ENCODE results near the gene LMX1A.
A peak's percentile ranks its signal among the peaks of the same experiment; 100 is the strongest.

The LMX1A gene

DNA sequence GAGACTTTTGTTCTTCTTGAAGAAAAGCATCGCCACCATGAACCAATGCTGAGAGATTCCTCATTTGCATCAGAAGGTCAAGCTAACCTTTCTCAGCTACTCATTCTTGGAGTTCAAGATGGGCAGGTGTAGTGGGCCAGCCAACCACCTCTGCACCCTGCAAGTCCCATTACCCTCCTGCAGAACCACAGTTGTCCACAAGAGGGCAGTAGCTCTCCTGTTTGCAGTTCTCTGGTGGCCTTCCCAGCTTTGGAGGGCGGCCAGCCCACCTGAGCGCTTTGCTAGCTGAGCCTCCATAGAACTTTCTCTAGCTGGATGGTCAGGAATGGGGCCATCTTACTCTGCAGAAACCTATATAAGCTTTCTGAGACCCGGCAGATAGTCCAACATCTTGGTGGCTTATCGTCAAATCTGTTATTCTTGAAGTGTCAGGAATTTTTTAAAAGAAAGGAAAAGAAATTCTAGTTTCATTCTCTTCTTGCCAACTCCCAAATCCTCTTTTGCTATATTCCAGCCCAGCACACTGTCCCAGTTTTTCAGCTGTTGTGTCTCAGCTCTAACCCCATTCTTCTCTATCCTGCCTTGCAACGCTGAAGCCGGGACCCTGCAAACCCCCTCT, 11.0 kb upstream of the LMX1A start:
- peak; percentile 74 to 75 for DNase-seq (ENCODE audit: low read depth in 2 of 2)

DNA sequence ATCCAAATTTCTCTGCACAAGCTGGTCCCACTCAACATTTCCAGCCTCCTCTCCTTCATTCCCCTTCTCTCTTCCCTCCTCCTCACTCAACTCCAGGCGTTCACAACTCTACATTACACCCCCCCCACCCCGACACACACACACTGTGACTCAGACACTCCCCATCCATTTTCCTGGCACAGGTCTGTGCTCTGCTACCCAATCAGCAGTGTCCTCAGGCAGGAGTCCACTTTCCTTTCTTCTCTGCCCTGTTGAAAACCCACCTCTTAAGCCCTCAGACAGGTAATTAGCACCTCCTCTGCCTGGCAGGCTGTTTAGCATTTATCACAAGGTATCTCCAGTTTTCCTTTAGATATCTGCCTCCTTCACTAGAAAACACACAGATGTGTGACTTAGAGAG, 8.8 kb upstream of the LMX1A start:
- no peak for DNase-seq (ENCODE audit: low read depth in 2 of 2)

DNA sequence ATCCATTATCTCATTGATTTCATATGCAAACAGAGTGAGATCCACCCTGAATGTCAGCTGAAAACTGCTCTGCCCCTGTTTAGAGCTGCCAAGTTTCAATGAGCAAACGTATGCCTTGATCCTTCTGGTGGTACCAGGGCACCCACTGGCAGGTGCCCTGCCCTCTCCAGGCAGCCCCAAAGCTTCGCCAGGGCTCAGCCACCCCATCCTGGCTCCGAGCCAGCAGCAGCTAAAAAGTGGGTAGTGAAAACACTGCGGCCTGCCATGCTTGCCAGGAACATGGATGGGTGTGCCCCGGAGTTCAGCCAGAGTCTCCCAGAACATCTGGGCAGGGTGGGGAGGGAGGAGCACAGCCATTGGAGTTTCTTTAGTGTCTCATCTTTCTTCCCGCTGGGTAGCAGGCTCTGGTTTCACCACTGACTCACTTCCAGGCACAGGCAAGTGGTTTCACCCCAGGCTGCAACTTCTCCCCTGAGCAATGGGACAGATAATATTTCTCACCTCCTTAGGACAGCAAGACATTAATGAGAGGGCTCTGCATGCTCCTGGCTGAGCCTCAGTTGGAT, 8.1 kb upstream of the LMX1A start:
- no peak for DNase-seq (ENCODE audit: low read depth in 2 of 2)

DNA sequence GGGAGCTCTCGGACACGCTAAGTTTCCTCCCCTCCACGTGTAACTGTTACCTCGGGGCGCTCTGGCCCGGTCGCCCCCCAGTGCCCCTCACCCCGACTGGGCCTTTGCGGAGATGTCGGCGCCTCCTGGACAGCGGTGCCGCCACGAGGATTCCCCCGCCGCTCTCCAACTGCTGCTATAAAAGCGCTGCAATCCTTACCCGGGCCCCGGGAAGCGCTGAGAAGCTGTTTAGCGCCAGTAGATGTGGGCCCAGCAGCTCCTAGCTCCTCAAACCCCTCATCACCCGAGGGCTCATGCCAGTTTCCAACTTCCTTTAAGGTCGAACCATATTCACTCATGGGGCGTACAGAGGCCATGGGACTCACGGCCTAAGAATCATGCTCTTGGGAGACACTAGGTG, 361 bp upstream of the LMX1A start:
- no peak for DNase-seq (ENCODE audit: low read depth in 2 of 2)

DNA sequence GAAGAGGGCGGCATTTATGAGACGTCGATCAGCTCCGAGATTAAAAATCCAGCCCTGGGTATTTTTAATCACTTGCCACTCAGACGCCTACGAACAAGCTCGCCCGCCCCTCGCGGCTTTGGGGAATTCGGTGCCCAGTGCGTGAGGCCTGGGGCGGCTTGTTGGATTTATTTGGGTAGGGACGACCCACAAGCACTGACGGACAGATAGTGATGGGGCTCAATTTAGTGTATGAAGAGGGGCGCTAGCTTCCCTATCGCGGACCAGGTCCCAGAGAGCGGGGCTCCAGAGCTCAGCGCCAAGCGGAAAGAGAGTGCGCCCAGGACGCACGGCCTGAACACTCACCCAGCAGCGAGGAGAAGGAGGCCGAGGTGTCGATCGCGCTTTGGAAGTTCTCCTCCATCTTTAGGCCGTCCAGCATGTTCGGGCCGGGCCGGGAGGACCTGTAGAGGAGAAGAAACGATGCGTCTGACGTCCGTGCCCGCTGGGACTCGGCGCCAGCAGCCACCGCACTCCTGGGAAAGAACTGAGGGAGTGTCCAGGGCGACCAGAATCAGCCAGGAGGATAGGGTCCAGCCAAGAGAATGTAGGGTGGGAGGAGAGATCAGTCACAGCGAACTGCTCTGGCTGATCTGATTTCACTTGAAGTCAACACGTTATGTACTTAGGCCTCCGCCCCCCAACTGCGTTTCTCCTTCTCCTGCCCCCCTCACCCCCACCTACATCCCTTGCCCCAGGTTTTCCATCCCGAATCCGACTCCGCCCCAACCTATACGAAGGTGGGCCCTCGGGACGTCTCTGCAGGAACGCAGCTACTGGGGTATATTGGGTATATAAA, 1.2 kb downstream of the LMX1A start:
- no peak for DNase-seq (ENCODE audit: low read depth in 2 of 2)

DNA sequence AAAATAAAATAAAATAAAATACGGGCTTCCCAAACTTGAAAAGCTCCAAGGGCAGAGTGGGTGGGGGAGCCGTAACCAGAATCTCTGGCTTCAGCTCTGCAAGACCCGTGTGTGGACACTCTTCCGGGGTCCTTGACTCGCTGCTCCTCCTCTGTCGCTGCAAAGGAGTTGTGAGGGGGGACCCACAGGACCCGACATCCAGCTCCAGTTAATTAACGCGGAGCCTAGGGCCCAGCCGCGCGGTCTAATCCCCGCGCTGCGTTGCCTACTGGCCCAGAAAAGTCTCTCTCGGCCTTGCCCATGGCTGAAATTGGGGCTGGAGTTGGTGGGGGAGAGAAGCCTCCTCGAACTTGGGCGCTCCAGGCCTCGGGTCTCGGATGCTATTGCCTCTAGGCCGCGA, 1.8 kb downstream of the LMX1A start:
- DNase-seq (ENCODE audit: low read depth in 2 of 2): no peak

DNA sequence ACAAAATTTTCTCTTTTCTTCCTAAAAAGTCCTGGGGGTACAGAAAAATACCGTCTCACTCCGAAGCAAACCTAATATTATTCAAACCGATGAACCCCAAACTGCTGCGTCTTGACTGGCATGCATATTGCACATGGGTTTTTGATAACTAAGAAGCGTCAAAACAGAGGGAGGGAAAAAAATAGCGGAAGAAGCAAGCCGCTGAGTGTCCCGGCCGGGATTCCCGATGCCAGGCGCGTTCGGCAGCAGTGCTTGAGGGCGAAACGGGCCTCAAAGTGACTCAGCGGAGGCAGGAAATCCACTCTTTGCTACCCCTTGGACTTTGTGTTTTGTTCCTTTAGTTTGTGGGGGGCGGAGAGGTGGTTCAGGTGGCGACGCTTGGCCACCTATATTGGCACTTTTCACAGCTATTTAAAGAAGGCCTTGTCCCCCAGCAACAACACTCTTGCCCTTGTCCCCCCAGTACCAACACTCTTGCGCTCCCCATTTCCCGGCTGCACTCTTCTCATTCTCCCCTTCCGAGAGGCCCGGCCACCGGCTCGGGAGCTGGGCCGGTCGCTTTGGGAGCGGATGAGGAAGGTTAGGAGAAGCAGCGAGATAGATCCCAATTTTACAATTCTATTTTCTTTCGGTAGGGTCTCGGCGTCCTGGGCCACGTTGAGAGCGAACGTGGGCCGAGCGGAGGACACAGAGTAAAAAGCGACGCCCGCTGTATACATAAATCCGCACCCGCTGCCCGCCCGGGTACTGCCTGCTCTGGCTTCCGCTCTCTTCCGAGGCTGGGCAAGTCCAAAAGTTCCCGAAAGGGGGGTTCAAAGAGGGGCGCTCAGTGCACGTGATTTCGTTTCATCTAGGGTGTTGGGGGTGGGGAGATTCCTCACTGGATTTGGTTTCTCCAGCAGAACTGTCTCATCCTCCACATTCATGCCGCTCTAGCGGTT, 2.5 kb downstream of the LMX1A start:
- DNase-seq (ENCODE audit: low read depth in 2 of 2): no peak

DNA sequence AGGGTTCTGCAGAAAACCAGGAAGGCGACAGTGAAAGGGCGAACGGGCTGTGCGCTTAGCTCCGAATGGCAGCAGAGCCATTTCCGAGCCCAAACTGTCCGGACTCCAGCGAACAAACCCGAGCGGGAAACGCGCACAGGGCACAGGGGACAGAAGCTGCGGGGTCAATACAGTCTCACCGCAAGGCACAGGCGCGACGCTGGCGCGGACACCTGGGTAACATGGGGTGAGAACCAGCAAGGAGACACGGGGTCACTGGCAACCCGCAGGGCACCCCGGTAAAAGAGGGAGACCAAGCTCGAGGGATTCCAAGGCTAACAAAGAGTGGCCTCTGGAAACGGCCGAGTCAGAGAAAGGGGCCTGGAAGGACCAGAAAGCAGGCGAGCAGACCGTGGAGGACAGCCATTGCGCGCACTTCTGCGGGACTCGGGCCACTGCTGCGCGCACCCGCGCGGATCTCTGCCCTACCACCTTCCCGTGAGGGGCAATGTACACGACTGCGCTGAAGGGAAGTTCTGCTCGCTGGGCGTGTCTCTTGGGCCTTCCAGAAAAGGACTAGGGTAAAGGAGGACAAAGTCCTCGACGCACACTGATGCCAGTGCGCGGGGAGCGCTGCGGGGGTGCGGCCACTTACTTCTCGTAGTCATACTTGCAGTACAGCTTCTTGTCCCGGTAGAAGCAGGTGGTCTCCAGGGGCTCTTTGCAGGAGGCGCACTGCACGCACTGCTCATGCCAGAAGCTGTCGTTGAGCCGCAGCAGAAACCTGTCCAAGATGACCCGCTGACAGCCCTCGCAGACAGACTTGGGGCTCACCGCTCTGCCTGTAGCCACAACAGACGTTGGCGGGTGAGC, 3.8 kb downstream of the LMX1A start:
- DNase-seq (ENCODE audit: low read depth in 2 of 2): no peak

DNA sequence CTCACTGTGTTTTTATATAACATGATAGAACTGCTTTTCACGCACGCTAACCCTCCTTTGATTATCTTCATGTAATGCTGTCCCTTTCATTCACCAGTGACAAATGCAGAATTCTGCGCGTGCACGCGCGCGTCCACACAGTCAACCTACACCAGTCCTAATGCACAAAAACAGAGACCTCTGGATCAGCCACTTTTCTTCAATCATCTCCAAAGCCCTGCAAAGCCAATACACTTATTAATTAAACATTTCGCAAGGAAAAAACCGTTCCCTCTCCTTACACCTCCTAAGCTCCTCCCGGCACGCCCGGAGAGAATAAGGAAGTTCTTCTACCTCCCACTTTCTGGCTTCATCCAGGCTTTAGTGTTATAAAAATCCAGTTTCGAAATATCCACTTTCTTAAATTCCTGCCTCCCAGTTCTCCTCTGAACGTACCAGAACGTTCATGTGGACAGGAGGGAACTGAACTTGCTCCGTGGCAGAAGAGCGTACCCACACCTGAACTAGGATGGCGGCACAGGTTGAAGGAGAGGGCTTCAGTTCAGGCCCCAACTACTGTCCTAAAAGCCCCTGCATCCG, 4.6 kb downstream of the LMX1A start:
- DNase-seq (ENCODE audit: low read depth in 2 of 2): no peak

DNA sequence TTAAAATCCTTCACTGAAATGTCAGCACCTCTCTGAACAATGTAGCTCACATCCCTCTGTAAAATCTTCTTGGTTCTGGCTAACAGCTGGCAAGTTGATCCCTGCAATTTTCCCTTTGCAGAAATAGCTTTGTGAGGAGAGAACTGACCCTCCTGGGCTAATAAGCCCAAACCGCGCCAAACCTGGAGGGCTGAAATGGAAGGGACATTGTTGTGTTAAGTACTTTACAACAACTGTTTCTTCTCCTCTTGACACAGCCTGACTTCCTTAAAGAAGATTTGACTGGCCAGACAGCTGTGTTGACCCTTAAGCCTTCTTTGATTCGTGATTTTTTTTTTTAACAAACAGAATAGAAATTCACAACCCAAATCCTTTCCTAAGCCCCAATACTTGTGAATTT, 5.7 kb downstream of the LMX1A start:
- no peak for DNase-seq (ENCODE audit: low read depth in 2 of 2)

DNA sequence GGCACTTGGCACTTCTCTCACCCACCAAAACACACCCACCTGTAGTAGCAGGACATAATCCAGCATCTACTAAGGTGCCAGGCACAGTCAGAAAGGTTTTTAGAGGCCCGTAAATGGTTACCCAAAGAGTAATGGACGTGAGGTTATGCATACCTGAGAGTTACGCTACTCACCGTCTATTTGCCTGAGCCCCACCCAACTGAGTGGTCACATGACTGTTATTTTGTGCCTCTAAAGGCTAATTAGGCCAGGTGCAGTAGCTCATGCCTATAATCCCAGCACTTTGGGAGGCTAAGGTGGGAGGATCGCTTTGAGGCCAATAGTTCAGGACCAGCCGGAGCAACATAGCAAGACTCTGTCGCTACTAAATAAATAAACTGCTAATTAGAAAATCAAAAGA, 11.0 kb downstream of the LMX1A start:
- DNase-seq (ENCODE audit: low read depth in 2 of 2): no peak

DNA sequence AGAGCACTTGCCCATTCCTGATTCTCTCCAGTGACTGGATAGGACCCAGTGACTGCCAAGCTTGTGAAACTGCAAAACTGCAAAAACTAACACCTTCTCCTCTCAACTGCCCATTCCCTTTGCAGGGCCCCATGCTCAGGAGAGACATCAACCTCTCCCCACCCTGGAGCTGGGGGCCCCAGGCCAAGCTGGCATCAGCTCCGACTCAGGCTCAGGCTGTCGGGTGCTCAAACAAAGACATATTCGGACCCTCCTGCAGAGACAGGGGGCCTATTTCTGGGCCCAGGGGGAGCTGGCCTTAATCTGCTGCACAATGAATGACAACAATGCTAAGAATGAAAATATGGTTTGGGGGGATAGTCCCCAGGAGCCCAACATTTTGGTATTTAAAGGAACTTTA, 11.8 kb downstream of the LMX1A start:
- DNase-seq (ENCODE audit: low read depth in 2 of 2): no peak

DNA sequence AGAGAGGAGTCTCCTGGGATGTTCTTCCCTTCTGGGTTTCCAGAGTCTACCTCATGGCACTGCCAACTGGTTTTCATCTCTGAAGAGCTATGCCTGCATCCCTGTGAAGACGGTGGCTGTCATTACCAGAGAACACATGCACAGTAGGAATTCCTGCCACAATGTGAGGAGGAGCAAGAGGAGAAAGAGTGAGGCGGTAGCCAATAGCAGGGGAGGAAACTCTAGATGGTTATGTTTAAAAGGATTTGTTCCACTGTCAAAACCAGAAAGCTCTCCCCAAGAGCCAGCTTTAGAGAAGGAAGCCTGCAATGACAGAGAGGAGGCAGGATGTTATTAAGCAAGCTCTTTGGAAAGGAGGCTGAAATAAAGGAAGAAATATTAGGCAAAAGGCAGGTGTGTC, 12.3 kb downstream of the LMX1A start:
- no peak for DNase-seq (ENCODE audit: low read depth in 2 of 2)

DNA sequence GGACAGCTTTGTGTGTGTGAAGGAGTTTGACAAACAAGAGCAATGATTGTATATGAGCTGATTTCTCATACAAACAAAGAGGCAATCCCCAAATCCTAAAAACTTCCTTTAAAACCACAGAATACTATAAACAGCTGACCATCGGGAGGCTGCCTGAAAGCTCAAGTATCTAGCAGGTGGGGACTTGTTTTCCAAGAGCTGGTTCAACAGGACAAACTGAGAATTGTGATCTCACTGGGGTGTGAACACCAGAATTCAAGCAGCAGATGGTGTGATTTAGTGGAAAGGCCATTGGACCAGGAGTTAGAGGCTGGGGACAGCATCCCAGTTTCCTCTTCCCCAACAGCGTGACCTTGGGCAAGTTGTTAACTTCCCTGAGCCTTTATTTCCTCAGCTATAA, 13.9 kb downstream of the LMX1A start:
- no peak for DNase-seq (ENCODE audit: low read depth in 2 of 2)

DNA sequence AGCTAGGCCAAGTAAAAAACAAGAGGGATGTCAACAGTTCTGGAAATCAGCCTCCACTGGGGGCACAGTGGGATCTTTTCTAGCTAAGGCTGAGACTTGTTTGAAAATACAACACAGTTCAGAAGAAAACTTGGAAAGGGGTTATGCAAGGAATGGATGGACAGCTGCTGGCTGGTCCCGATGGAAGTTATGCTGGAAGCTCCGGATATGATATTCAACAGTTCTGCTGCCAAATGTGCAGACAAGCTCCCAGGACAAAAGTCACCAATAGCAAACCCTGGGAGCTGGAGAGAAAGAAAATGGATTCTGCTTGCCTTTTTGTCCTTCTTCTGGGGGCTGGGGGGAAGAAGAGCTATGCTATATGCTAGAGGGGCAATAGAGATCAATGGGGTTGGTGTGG, 14.3 kb downstream of the LMX1A start:
- DNase-seq (ENCODE audit: low read depth in 2 of 2): no peak

DNA sequence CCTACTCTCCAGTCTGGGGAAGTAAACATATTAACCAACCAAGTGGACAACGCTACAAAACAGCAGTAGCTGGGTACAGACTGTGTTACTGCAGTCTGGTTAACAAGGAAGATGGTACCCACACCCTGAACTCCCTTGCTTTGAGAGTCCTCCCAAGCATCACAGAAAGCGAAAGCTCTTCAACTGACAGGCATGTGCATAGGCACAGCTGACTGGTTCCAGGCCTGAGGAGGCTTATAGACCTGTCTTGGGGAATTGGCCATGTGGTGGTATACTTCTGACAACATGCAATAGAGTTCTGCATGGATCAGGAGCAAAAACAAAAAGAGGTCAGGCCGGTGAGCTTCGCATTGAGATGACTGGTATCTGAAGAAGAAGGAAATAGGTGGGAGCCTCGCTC, 17.4 kb downstream of the LMX1A start:
- DNase-seq (ENCODE audit: low read depth in 2 of 2): no peak

DNA sequence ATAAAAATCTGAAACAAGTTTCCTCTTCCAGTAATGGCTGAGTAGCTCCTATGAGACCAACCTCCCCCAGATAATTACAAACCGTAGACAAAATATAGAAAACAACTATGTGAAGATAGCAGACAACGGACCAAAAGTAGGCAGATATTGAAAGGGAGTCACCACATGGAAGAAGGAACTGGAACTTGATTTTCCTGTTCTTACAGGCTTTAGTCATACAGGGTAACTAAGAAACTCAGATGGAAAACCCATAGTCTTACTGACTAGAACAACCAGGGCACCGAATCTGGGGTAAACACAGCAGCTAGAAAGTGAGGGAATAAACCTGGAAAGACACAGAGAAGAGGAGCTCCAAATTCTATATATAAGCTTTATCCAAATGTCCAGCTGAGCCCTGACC, 26.0 kb downstream of the LMX1A start:
- no peak for DNase-seq (ENCODE audit: low read depth in 2 of 2)

DNA sequence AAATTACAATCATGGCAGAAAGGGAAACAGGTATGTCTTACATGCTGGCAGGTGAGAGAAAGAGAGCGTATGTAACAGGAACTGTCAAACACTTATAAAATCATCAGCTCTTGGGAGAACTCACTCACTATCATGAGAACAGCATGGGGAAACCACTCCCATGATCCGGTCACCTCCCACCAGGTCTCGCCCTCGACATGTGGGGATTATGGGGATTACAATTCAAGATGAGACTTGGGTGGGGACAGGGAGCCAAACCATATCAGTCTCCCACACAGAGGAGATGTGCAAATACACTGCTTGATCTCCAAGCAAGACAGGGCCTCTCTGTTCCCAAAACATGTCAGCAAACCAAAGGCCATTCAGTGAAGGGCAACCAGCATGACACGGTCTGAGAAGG, 27.4 kb downstream of the LMX1A start:
- no peak for DNase-seq (ENCODE audit: low read depth in 2 of 2)

DNA sequence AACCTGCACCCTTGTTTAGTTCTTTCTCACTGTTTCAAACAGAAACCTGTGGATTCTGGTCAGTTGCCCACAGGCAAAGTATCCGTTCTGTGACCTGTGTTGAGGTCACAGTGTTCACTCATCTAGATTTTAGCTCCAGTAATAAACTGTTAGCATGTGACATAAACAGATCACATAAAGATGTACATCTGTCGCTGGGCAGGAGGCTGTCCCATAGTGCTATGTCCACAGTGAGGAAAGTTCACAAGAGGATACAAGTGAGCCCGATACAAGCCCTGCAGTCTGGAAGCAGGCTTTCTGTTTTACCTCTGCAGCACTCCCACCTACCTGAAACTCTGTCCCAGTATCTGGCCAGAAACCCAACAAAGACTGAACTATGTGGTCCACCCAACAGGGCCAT, 28.4 kb downstream of the LMX1A start:
- DNase-seq (ENCODE audit: low read depth in 2 of 2): no peak

DNA sequence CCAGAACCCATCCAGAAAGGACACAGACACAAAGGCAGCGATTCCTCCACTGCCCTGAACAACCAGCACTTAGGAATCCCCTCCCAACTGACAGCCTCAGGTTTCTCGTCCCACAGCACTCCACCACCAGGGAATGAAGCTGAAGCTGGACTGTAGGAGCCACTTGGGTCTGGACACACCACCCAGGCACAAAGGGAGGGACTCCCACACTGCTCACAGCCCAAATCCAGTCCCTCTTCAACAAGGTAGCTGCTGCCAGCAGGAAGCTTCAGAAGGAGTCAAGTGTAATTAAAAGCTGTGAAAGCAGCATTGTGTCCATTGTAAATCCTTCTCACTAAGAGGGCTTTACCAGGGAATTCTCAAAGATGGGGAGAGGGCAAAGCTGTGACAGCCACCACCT, 29.0 kb downstream of the LMX1A start:
- no peak for DNase-seq (ENCODE audit: low read depth in 2 of 2)

Data from activated CD4-positive, alpha-beta T cell treated with anti-CD3 and anti-CD28 coated beads for 24 hours (primary cell).